Cardiac fibroblast (primary cell): ENCODE results near the gene CCDC171.
"Not testable (repeated sequence)": the region's sequence is repeated elsewhere in the genome, so short reads cannot be mapped to it uniquely, and the experiment has no call there.

Experiments used
- DNase-seq, 2 donors: peaks; one replicate each; pipeline versions ENCODE4 v3.0.0 to v3.0.0-alpha.2; 2010; ENCODE audit warnings: low read depth in 2 of 2
- H3K4me3 ChIP-seq, 2 donors: replicated peaks in 1 of 2; 1 replicate in 1 of 2; 2 replicates in 1 of 2; pipeline ENCODE4 v1.5.1; 2011; ENCODE audit warnings: low read depth in 2 of 2, low read length in 2 of 2, mild to moderate bottlenecking in 2 of 2, moderate library complexity in 1 of 2
- CTCF ChIP-seq: IDR thresholded peaks from one replicate; pipeline ENCODE4 v1.5.1; 2011; ENCODE audit warnings: low read depth, mild to moderate bottlenecking, low read length, inconsistent platforms

CCDC171 gene

GRCh38 chr9:15513335-15513734 lies 39.5 kb upstream of the CCDC171 start:
- no peak for TF ChIP-seq CTCF
- DNase-seq: peak; percentile 21 to 27
- no peak overlapping the region for H3K4me3 ChIP-seq

GRCh38 chr9:15519831-15520230 lies 33.0 kb upstream of the CCDC171 start:
- no peak overlapping the region for H3K4me3 ChIP-seq
- no peak for DNase-seq
- TF ChIP-seq CTCF: no peak

GRCh38 chr9:15521254-15521653 lies 31.6 kb upstream of the CCDC171 start:
- no peak for DNase-seq
- TF ChIP-seq CTCF: no peak
- no peak overlapping the region for H3K4me3 ChIP-seq

- H3K4me3 ChIP-seq: no peak overlapping the region
- TF ChIP-seq CTCF: no peak
- DNase-seq: no peak
Observed at GRCh38 chr9:15522130-15522755, 30.6 kb upstream of the CCDC171 start.

GRCh38 chr9:15524845-15525455 lies 27.9 kb upstream of the CCDC171 start:
- no peak overlapping the region for H3K4me3 ChIP-seq
- DNase-seq: peak in 1 of 2 donors; percentile 34
- no peak for TF ChIP-seq CTCF

GRCh38 chr9:15525958-15526357 lies 26.9 kb upstream of the CCDC171 start:
- no peak for DNase-seq
- no peak overlapping the region for H3K4me3 ChIP-seq
- TF ChIP-seq CTCF: no peak

- not testable (repeated sequence) for H3K4me3 ChIP-seq, DNase-seq
Observed at GRCh38 chr9:15527035-15527434, 25.8 kb upstream of the CCDC171 start.
